GM19023 (cell line): ENCODE results near the gene HACD2.

ENCODE experiments used
- ATAC-seq: cut with Tn5 transposase; IDR thresholded peaks from one replicate; pipeline ENCODE4 v1.9.1; 2021; ENCODE audit warnings: mild to moderate bottlenecking, moderate library complexity; ENCODE audit not compliant: unreplicated experiment

Gene HACD2

GRCh38 chr3:123449102-123449996, 135.5 kb downstream of the HACD2 start:
- no peak for ATAC-seq

- no peak for ATAC-seq
Observed at GRCh38 chr3:123448536-123449101, 136.2 kb downstream of the HACD2 start, which contains the start of gene ADCY5. ADCY5 (minus strand) TSS chr3:123449090; CDS start chr3:123448545, 545 bp downstream.

- ATAC-seq = no peak
Observed at GRCh38 chr3:123447749-123448517, 136.9 kb downstream of the HACD2 start.

GRCh38 chr3:123447416-123447748, 137.5 kb downstream of the HACD2 start:
- ATAC-seq = no peak

- ATAC-seq = no peak
Observed at GRCh38 chr3:123446610-123447109, 138.2 kb downstream of the HACD2 start.

- ATAC-seq = no peak
Observed at GRCh38 chr3:123446210-123446609, 138.6 kb downstream of the HACD2 start.

- ATAC-seq = no peak
Observed at GRCh38 chr3:123445702-123446101, 139.2 kb downstream of the HACD2 start.

GRCh38 chr3:123444744-123445143, 140.1 kb downstream of the HACD2 start:
- no peak for ATAC-seq

- ATAC-seq = no peak
Observed at GRCh38 chr3:123444023-123444422, 140.8 kb downstream of the HACD2 start.

- no peak for ATAC-seq
Observed at GRCh38 chr3:123442908-123443307, 141.9 kb downstream of the HACD2 start.

- ATAC-seq = no peak
Observed at GRCh38 chr3:123442125-123442524, 142.7 kb downstream of the HACD2 start.
